K562 (cell line): Measurements from ENCODE around the gene NOSIP. TPM values are rescaled to one million over a fixed set of nuclear protein-coding genes. Genes with fewer than 3 reads are reported as not detected.

Experiments used
- CREB3 ChIP-seq: fragments of 450-650 bp; conservative IDR thresholded peaks from 2 replicates; pipeline ENCODE4 v1.6.1; 2016; ENCODE audit warnings: missing genetic modification characterization, low read depth, mild to moderate bottlenecking, missing compliant biosample characterization, moderate library complexity
- EZH2 ChIP-seq: IDR thresholded peaks from 2 replicates; pipeline ENCODE4 v1.6.1; 2012; ENCODE audit warnings: low read depth, mild to moderate bottlenecking, inconsistent platforms, low read length, borderline replicate concordance
- HDAC1 ChIP-seq, 2 experiments: fragments of 450-650 bp; IDR thresholded peaks; 2 replicates each; pipeline ENCODE4 v1.6.1; 2016 to 2017; ENCODE audit warnings: inconsistent platforms in 1 of 2, mild to moderate bottlenecking in 1 of 2, moderate library complexity in 1 of 2
- MCM5 ChIP-seq: fragments of 450-650 bp; IDR thresholded peaks from 2 replicates; pipeline ENCODE4 v1.6.1; 2016; ENCODE audit warnings: low read depth
- RB1 ChIP-seq: fragments of 450-650 bp; IDR thresholded peaks from 2 replicates; pipeline ENCODE4 v1.6.1; 2017; ENCODE audit warnings: low read depth, mild to moderate bottlenecking
- RBM17 ChIP-seq: fragments of 200-400 bp; formaldehyde crosslinking; IDR thresholded peaks from 2 replicates; pipeline ENCODE4 v1.6.1; 2017; ENCODE audit warnings: low read depth, mild to moderate bottlenecking, low read length, borderline replicate concordance
- SRSF7 ChIP-seq: fragments of 200-400 bp; formaldehyde crosslinking; optimal IDR thresholded peaks from 2 replicates; pipeline ENCODE3; 2017; ENCODE audit warnings: mild to moderate bottlenecking, low read depth, low read length
- polyA plus RNA-seq, 8 experiments: library from polyadenylated mRNA; depleted of rRNA in 4 of 8; stranded (reverse) in 5 of 8; unstranded in 3 of 8; fragments of >200 nt; fragmentation: Nextera tagmentation in 2 of 8; fragmentation: Illumina TruSeq in 1 of 8; extraction: Ambion mirVana in 2 of 8; extraction: Trizol in 1 of 8; gene quantifications; 2 replicates each; pipeline versions ENCODE4 v1.2.1 to v1.2.3, GENCODE V29; 2011 to 2014; ENCODE audit warnings: inconsistent platforms in 1 of 8, missing spikeins in 1 of 8
- total RNA-seq, 7 experiments: library from RNA; depleted of rRNA in 6 of 7; stranded (reverse); fragments of >200 nt in 6 of 7; fragmentation: Illumina TruSeq in 2 of 7; extraction: Trizol in 2 of 7; gene quantifications; 2 replicates each; pipeline versions ENCODE4 v1.2.1 to v1.2.3, GENCODE V29; 2011 to 2021; ENCODE audit warnings: low replicate concordance in 1 of 7
- TF ChIP-seq, protein P1 (sequence below): fragments of 200-400 bp; formaldehyde crosslinking; IDR thresholded peaks from 2 replicates; pipeline ENCODE4 v1.6.1; 2017; ENCODE audit warnings: mild to moderate bottlenecking, low read depth, low read length, moderate library complexity
- TF ChIP-seq, protein P2 (sequence below): fragments of 200-800 bp; sonication (Bioruptor generic); IDR thresholded peaks from 2 replicates; pipeline ENCODE4 v1.6.1; 2016; ENCODE audit warnings: missing genetic modification characterization, missing compliant biosample characterization
- TF ChIP-seq, protein P3 (sequence below), 2 experiments: fragments of 450-650 bp; formaldehyde crosslinking in 1 of 2; IDR thresholded peaks; 2 replicates each; pipeline versions ENCODE4 v1.4.0 to v1.6.1; 2014 to 2020; ENCODE audit warnings: mild to moderate bottlenecking in 2 of 2, borderline replicate concordance in 1 of 2, low read depth in 1 of 2

NOSIP gene
- total and polyA plus RNA-seq, 9 of the 15 experiments (the other 6 are each of a cell fraction or from before 2014, with no cell fraction given) = 14.4 to 153 (median 79.9) TPM

- TF ChIP-seq, protein P1, sequence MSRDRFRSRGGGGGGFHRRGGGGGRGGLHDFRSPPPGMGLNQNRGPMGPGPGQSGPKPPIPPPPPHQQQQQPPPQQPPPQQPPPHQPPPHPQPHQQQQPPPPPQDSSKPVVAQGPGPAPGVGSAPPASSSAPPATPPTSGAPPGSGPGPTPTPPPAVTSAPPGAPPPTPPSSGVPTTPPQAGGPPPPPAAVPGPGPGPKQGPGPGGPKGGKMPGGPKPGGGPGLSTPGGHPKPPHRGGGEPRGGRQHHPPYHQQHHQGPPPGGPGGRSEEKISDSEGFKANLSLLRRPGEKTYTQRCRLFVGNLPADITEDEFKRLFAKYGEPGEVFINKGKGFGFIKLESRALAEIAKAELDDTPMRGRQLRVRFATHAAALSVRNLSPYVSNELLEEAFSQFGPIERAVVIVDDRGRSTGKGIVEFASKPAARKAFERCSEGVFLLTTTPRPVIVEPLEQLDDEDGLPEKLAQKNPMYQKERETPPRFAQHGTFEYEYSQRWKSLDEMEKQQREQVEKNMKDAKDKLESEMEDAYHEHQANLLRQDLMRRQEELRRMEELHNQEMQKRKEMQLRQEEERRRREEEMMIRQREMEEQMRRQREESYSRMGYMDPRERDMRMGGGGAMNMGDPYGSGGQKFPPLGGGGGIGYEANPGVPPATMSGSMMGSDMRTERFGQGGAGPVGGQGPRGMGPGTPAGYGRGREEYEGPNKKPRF = no peak
- TF ChIP-seq MCM5 (no peak), SRSF7 (no peak), RB1 (peak; percentile 76; the same call in 1 of the 2 replicates), CREB3 (tag) (no peak), RBM17 (no peak), HDAC1 (IDR thresholded peaks at IDR 0.05) (no peak), EZH2 (no peak)
- TF ChIP-seq, protein P2, sequence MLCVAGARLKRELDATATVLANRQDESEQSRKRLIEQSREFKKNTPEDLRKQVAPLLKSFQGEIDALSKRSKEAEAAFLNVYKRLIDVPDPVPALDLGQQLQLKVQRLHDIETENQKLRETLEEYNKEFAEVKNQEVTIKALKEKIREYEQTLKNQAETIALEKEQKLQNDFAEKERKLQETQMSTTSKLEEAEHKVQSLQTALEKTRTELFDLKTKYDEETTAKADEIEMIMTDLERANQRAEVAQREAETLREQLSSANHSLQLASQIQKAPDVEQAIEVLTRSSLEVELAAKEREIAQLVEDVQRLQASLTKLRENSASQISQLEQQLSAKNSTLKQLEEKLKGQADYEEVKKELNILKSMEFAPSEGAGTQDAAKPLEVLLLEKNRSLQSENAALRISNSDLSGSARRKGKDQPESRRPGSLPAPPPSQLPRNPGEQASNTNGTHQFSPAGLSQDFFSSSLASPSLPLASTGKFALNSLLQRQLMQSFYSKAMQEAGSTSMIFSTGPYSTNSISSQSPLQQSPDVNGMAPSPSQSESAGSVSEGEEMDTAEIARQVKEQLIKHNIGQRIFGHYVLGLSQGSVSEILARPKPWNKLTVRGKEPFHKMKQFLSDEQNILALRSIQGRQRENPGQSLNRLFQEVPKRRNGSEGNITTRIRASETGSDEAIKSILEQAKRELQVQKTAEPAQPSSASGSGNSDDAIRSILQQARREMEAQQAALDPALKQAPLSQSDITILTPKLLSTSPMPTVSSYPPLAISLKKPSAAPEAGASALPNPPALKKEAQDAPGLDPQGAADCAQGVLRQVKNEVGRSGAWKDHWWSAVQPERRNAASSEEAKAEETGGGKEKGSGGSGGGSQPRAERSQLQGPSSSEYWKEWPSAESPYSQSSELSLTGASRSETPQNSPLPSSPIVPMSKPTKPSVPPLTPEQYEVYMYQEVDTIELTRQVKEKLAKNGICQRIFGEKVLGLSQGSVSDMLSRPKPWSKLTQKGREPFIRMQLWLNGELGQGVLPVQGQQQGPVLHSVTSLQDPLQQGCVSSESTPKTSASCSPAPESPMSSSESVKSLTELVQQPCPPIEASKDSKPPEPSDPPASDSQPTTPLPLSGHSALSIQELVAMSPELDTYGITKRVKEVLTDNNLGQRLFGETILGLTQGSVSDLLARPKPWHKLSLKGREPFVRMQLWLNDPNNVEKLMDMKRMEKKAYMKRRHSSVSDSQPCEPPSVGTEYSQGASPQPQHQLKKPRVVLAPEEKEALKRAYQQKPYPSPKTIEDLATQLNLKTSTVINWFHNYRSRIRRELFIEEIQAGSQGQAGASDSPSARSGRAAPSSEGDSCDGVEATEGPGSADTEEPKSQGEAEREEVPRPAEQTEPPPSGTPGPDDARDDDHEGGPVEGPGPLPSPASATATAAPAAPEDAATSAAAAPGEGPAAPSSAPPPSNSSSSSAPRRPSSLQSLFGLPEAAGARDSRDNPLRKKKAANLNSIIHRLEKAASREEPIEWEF (CRISPR knock-in tag) = no peak
- TF ChIP-seq, protein P3, sequence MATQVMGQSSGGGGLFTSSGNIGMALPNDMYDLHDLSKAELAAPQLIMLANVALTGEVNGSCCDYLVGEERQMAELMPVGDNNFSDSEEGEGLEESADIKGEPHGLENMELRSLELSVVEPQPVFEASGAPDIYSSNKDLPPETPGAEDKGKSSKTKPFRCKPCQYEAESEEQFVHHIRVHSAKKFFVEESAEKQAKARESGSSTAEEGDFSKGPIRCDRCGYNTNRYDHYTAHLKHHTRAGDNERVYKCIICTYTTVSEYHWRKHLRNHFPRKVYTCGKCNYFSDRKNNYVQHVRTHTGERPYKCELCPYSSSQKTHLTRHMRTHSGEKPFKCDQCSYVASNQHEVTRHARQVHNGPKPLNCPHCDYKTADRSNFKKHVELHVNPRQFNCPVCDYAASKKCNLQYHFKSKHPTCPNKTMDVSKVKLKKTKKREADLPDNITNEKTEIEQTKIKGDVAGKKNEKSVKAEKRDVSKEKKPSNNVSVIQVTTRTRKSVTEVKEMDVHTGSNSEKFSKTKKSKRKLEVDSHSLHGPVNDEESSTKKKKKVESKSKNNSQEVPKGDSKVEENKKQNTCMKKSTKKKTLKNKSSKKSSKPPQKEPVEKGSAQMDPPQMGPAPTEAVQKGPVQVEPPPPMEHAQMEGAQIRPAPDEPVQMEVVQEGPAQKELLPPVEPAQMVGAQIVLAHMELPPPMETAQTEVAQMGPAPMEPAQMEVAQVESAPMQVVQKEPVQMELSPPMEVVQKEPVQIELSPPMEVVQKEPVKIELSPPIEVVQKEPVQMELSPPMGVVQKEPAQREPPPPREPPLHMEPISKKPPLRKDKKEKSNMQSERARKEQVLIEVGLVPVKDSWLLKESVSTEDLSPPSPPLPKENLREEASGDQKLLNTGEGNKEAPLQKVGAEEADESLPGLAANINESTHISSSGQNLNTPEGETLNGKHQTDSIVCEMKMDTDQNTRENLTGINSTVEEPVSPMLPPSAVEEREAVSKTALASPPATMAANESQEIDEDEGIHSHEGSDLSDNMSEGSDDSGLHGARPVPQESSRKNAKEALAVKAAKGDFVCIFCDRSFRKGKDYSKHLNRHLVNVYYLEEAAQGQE (IDR thresholded peaks at IDR 0.05; ENCODE audit: borderline replicate concordance) = peak; percentile 93
- TF ChIP-seq, protein P3 (CRISPR knock-in tag; IDR thresholded peaks at IDR 0.05; ENCODE audit: low read depth) = no peak
Observed at GRCh38 chr19:49506575-49507105, 73.7 kb downstream of the NOSIP start (continued).
